Kidney epithelial cell (primary cell): Measurements from ENCODE around the gene CHCHD10. TPM values are rescaled to one million over a fixed set of nuclear protein-coding genes. Genes with fewer than 3 reads are reported as not detected.

Source experiments
- DNase-seq: peaks from one replicate; pipeline ENCODE4 v3.0.0-alpha.2; 2010; ENCODE audit warnings: low read depth
- H3K27me3 ChIP-seq: 2 replicates; pipeline ENCODE4 v1.6.0; 2011; ENCODE audit warnings: low read length; ENCODE audit not compliant: control insufficient read depth, insufficient read depth
- H3K36me3 ChIP-seq: 2 replicates; pipeline ENCODE4 v1.5.1; 2011; ENCODE audit warnings: low read length; ENCODE audit not compliant: control insufficient read depth, insufficient read depth
- H3K4me3 ChIP-seq: 2 replicates; pipeline ENCODE4 v1.5.1; 2011; ENCODE audit warnings: low read depth, mild to moderate bottlenecking, control low read depth, low read length
- CTCF ChIP-seq: IDR thresholded peaks from 2 replicates; pipeline ENCODE4 v1.5.1; 2011; ENCODE audit warnings: mild to moderate bottlenecking, moderate library complexity, low read length, control low read depth, inconsistent platforms; ENCODE audit not compliant: insufficient read depth, poor library complexity, severe bottlenecking
- total RNA-seq: library from RNA; depleted of rRNA; stranded (reverse); fragments of >200 nt; gene quantifications from 2 replicates; pipeline ENCODE4 v1.2.3, GENCODE V29; 2015

The CHCHD10 gene
- total RNA-seq, 1 donor from 2014 or later: 13.5 TPM

DNA sequence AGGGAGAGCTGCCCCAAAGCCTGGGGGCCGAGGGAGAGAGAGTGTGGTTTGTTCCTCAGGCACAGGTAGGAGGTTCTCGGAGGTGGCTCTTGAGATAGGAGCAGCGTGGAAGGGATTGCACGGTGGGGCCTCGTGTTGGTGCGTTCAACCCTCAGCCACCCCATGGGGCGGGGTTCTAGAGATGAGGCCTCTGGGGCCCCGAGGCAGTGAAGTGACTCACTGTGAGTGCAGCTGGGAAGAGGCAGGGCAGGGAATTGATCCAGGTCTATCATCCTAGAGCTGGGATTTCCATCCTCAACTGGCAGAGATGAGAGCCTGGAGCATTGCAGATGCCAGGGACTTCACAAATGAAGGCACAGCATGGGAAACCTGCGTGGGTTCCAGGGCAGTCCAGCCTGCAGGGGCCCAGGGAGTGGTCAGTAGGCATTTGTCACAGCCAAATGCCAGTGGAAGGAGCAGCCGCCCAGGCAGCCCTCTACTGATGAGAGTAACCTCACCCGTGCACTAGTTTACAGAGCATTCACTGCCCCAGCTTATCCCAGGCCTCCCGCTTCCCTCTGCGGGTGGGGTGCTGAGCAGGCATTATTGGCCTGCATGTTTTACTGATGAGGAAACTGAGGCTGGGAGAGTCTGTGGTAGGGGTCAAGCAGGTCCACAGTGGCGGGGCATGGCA lies 13.9 kb upstream of the CHCHD10 start:
- Histone ChIP-seq H3K27me3 (no peaks in the 10 kb centered on the region), H3K4me3 (no peak overlapping the region), H3K36me3 (no peaks in the 10 kb centered on the region)
- DNase-seq: no peak
- no peak for TF ChIP-seq CTCF

DNA sequence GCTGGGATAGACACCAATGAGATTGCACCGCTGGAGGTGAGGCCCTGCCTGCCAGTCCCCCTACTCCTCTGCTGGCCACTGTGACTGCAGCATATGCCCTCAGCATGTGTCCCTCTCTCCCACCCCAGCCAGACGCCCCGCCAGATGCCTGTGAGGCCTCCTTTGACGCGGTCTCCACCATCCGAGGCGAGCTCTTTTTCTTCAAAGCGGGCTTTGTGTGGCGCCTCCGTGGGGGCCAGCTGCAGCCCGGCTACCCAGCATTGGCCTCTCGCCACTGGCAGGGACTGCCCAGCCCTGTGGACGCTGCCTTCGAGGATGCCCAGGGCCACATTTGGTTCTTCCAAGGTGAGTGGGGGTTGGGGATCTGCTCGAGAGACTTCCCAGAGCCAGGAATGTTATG lies 13.3 kb upstream of the CHCHD10 start:
- H3K36me3 ChIP-seq: no peaks in the 10 kb centered on the region
- no peak overlapping the region for H3K4me3 ChIP-seq
- no peak for DNase-seq
- TF ChIP-seq CTCF: no peak
- H3K27me3 ChIP-seq: no peaks in the 10 kb centered on the region

GRCh38 chr22:23780146-23780748 lies 12.5 kb upstream of the CHCHD10 start:
- no peak for DNase-seq
- H3K36me3 ChIP-seq: no peaks in the 10 kb centered on the region
- no peak for TF ChIP-seq CTCF
- H3K4me3 ChIP-seq: no peak overlapping the region
- H3K27me3 ChIP-seq: no peaks in the 10 kb centered on the region

DNA sequence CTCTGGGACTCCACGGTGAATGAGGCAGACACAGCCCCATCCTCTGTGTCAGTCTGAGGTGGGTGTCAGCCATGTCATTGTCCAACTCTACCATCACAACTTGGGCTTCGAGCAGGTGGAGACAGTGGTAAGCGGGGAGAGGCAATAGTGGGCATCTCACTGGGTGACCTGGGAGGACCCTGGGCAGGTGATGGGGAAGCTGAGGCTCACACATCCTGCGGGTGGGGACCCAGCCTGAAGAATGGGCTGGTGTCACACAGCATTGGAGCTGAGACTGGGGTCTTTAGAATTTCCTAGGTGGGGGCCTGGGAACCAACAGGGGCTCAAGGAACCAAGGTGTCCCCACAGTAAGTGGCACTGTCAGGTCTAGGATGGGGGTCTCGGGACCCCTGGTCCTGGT lies 12.0 kb upstream of the CHCHD10 start:
- TF ChIP-seq CTCF: no peak
- no peaks in the 10 kb centered on the region for H3K36me3 ChIP-seq

GRCh38 chr22:23779083-23779482 lies 11.3 kb upstream of the CHCHD10 start:
- no peak for DNase-seq
- no peak for TF ChIP-seq CTCF
- Histone ChIP-seq H3K27me3 (no peaks in the 10 kb centered on the region), H3K36me3 (no peaks in the 10 kb centered on the region), H3K4me3 (no peak overlapping the region)

More for the DNA sequence above, 12.0 kb upstream of the CHCHD10 start:
- no peak for DNase-seq
- Histone ChIP-seq H3K4me3 (no peak overlapping the region), H3K27me3 (no peaks in the 10 kb centered on the region)

DNA sequence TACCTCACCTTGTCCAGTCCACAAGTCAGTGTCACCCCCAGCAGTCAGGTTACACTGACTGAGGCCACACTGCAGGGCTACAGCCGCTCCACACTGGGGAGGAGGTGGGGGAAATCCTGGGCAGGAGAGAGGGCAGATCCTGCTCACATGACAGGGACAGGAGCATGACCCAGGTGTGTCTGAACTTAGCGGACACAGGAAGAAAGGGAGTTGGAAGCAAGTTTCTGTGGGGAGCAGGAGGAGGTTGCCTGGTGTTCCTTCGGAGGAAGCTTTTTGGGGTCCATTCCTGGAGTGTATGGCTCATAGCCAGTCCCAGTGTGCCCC lies 10.8 kb upstream of the CHCHD10 start:
- Histone ChIP-seq H3K4me3 (no peak overlapping the region), H3K27me3 (no peaks in the 10 kb centered on the region), H3K36me3 (no peaks in the 10 kb centered on the region)
- DNase-seq: no peak
- no peak for TF ChIP-seq CTCF
